Smooth muscle cell (in vitro differentiated cells): ENCODE data around the gene CLEC10A. TPM values are rescaled to one million over a fixed set of nuclear protein-coding genes. Genes with fewer than 3 reads are reported as not detected.

Source experiments
- DNase-seq: peaks from one replicate; lab custom pipeline; 2025; ENCODE audit not compliant: unreplicated experiment; lab: John Stamatoyannopoulos, UW
- H2AFZ ChIP-seq: fragments of 200-600 bp; sonication (generic); 2 replicates; pipeline ENCODE4 v1.6.0; 2016; ENCODE audit warnings: antibody characterized with exemption, low read depth, mild to moderate bottlenecking
- H3F3A ChIP-seq: fragments of 200-600 bp; sonication (generic); 2 replicates; pipeline ENCODE4 v1.6.0; 2017; ENCODE audit warnings: antibody characterized with exemption, low read depth
- H3K27ac ChIP-seq: fragments of 200-600 bp; sonication (generic); 2 replicates; pipeline ENCODE4 v1.5.1; 2016; ENCODE audit warnings: low read depth, mild to moderate bottlenecking
- H3K27me3 ChIP-seq: fragments of 200-600 bp; sonication (generic); 2 replicates; pipeline ENCODE4 v1.6.1; 2016; ENCODE audit warnings: low read depth, mild to moderate bottlenecking
- H3K36me3 ChIP-seq: fragments of 200-600 bp; sonication (generic); 2 replicates; pipeline ENCODE4 v1.5.1; 2016; ENCODE audit warnings: low read depth
- H3K4me1 ChIP-seq: fragments of 200-600 bp; sonication (generic); 2 replicates; pipeline ENCODE4 v1.5.1; 2016; ENCODE audit warnings: low read depth
- H3K4me2 ChIP-seq: fragments of 200-600 bp; sonication (generic); 2 replicates; pipeline ENCODE4 v1.6.0; 2016; ENCODE audit warnings: mild to moderate bottlenecking
- H3K4me3 ChIP-seq: fragments of 200-600 bp; sonication (generic); 2 replicates; pipeline ENCODE4 v1.5.1; 2016; ENCODE audit warnings: mild to moderate bottlenecking
- H3K79me2 ChIP-seq: fragments of 200-600 bp; sonication (generic); 2 replicates; pipeline ENCODE4 v1.6.0; 2016; ENCODE audit warnings: low read depth, mild to moderate bottlenecking
- H3K9ac ChIP-seq: fragments of 200-600 bp; sonication (generic); 2 replicates; pipeline ENCODE4 v1.6.0; 2016; ENCODE audit warnings: low read depth
- H3K9me3 ChIP-seq: fragments of 200-600 bp; sonication (generic); replicated peaks from 2 replicates; pipeline ENCODE4 v1.5.1; 2016; ENCODE audit warnings: low read depth
- H4K20me1 ChIP-seq: fragments of 200-600 bp; sonication (generic); 2 replicates; pipeline ENCODE4 v1.6.0; 2016; ENCODE audit warnings: low read depth
- WGBS: methylation state at CpG from one replicate; pipeline ENCODE4 v1.1.7; 2016; ENCODE audit warnings: low lambda C conversion rate; 5-methylcytosine and 5-hydroxymethylcytosine counted together
- polyA plus RNA-seq: library from polyadenylated mRNA; unstranded; fragments of >200 nt; fragmentation: Nextera tagmentation; extraction: Ambion mirVana; gene quantifications from 2 replicates; pipeline ENCODE4 v1.2.1, GENCODE V29; 2016
- small RNA-seq: library from RNA; depleted of rRNA; stranded (forward); fragments of <200 nt; gene quantifications from one replicate; pipeline ENCODE3, GENCODE V24; 2014
- total RNA-seq: library from RNA; depleted of rRNA; stranded (reverse); fragments of >200 nt; gene quantifications from 2 replicates; pipeline ENCODE4 v1.2.3, GENCODE V29; 2014
- TF ChIP-seq, protein P1 (sequence below): fragments of 200-600 bp; sonication (generic); IDR thresholded peaks from 2 replicates; pipeline ENCODE4 v1.5.1; 2017; ENCODE audit warnings: borderline replicate concordance, mild to moderate bottlenecking, antibody characterized with exemption; ENCODE audit not compliant: insufficient read depth, poor library complexity, severe bottlenecking

CLEC10A gene
- total and polyA plus RNA-seq, 2 experiments from 2014 or later, result not detected

GRCh38 chr17:7025245-7025644, 54.8 kb downstream of the CLEC10A start:
- H3K9me3 ChIP-seq, result no peaks in the 10 kb centered on the region
- no peak for DNase-seq
- no peak overlapping the region for H3K4me3 ChIP-seq
- no peaks in the 10 kb centered on the region for H3K36me3 ChIP-seq
- WGBS, result 100% methylated on average over 1 of the region's 1 CpG
- no peak overlapping the region for H3K27ac ChIP-seq
- TF ChIP-seq, protein P1, sequence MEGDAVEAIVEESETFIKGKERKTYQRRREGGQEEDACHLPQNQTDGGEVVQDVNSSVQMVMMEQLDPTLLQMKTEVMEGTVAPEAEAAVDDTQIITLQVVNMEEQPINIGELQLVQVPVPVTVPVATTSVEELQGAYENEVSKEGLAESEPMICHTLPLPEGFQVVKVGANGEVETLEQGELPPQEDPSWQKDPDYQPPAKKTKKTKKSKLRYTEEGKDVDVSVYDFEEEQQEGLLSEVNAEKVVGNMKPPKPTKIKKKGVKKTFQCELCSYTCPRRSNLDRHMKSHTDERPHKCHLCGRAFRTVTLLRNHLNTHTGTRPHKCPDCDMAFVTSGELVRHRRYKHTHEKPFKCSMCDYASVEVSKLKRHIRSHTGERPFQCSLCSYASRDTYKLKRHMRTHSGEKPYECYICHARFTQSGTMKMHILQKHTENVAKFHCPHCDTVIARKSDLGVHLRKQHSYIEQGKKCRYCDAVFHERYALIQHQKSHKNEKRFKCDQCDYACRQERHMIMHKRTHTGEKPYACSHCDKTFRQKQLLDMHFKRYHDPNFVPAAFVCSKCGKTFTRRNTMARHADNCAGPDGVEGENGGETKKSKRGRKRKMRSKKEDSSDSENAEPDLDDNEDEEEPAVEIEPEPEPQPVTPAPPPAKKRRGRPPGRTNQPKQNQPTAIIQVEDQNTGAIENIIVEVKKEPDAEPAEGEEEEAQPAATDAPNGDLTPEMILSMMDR, result no peak
- peaks cover 4% of the 10 kb centered on the region for H3F3A ChIP-seq
- H3K27me3 ChIP-seq, result peaks cover 15% of the 10 kb centered on the region
- no peak overlapping the region for H3K9ac ChIP-seq
- no peak overlapping the region for H3K4me2 ChIP-seq
- H4K20me1 ChIP-seq, result no peaks in the 10 kb centered on the region
- peaks cover 7% of the 10 kb centered on the region for H3K4me1 ChIP-seq
- no peak overlapping the region for H2AFZ ChIP-seq
- H3K79me2 ChIP-seq, result no peaks in the 10 kb centered on the region

Small RNAs within 50 kb of the gene (small RNA-seq; reads per million reads assigned to genes)
- not detected for gene AC120057.1

Other genes starting within 250 kb of the CLEC10A start
- gene TEKT1, start 248.5 kb downstream of the CLEC10A start, total RNA-seq, result not detected in 2 replicates
- not detected in 2 replicates for gene TEKT1, start 248.5 kb downstream of the CLEC10A start, polyA plus RNA-seq
- not detected in 2 replicates for gene ALOX12, start 84.2 kb downstream of the CLEC10A start, total RNA-seq
- gene ALOX12, start 84.2 kb downstream of the CLEC10A start, polyA plus RNA-seq, result 0.35 and 0.72 TPM in 2 replicates
- 350 and 356 TPM in 2 replicates for gene RNASEK, start 67.6 kb downstream of the CLEC10A start, total RNA-seq
- 718 and 785 TPM in 2 replicates for gene RNASEK, start 67.6 kb downstream of the CLEC10A start, polyA plus RNA-seq
- 0.45 TPM in 1 of 2 replicates, not detected in the other for gene BCL6B, start 57.2 kb downstream of the CLEC10A start, total RNA-seq
- gene BCL6B, start 57.2 kb downstream of the CLEC10A start, polyA plus RNA-seq, result not detected in 2 replicates
- 2.0 and 2.7 TPM in 2 replicates for gene SLC16A13, start 44.2 kb downstream of the CLEC10A start, total RNA-seq
- 3.5 TPM in 2 replicates for gene SLC16A13, start 44.2 kb downstream of the CLEC10A start, polyA plus RNA-seq
- gene SLC16A11, start 36.2 kb downstream of the CLEC10A start, total RNA-seq, result 0.36 TPM in 1 of 2 replicates, not detected in the other
- gene SLC16A11, start 36.2 kb downstream of the CLEC10A start, polyA plus RNA-seq, result 0.65 and 0.80 TPM in 2 replicates
- gene ASGR2, start 34.6 kb upstream of the CLEC10A start, total RNA-seq, result 0.22 TPM in 1 of 2 replicates, not detected in the other
- gene ASGR2, start 34.6 kb upstream of the CLEC10A start, polyA plus RNA-seq, result 0.15 and 0.50 TPM in 2 replicates
- 1.2 and 3.6 TPM in 2 replicates for gene ASGR1, start 99.1 kb upstream of the CLEC10A start, total RNA-seq
- 4.2 and 11.0 TPM in 2 replicates for gene ASGR1, start 99.1 kb upstream of the CLEC10A start, polyA plus RNA-seq
- 9.4 and 12.3 TPM in 2 replicates for gene DLG4, start 139.6 kb upstream of the CLEC10A start, total RNA-seq
- 2.3 and 4.2 TPM in 2 replicates for gene DLG4, start 139.6 kb upstream of the CLEC10A start, polyA plus RNA-seq
- gene ACADVL, start 139.7 kb upstream of the CLEC10A start, total RNA-seq, result 136 and 185 TPM in 2 replicates
- 331 and 541 TPM in 2 replicates for gene ACADVL, start 139.7 kb upstream of the CLEC10A start, polyA plus RNA-seq
- 26.1 and 31.8 TPM in 2 replicates for gene DVL2, start 154.3 kb upstream of the CLEC10A start, total RNA-seq
- 46.7 and 49.6 TPM in 2 replicates for gene DVL2, start 154.3 kb upstream of the CLEC10A start, polyA plus RNA-seq
- 41.6 and 48.5 TPM in 2 replicates for gene PHF23, start 159.2 kb upstream of the CLEC10A start, total RNA-seq
- gene PHF23, start 159.2 kb upstream of the CLEC10A start, polyA plus RNA-seq, result 33.8 and 46.5 TPM in 2 replicates
- 305 and 363 TPM in 2 replicates for gene GABARAP, start 162.2 kb upstream of the CLEC10A start, total RNA-seq
- 725 and 735 TPM in 2 replicates for gene GABARAP, start 162.2 kb upstream of the CLEC10A start, polyA plus RNA-seq
- 46.3 and 57.5 TPM in 2 replicates for gene CTDNEP1, start 171.5 kb upstream of the CLEC10A start, total RNA-seq
- gene CTDNEP1, start 171.5 kb upstream of the CLEC10A start, polyA plus RNA-seq, result 88.4 and 96.2 TPM in 2 replicates
- 17.3 and 18.7 TPM in 2 replicates for gene ELP5, start 172.0 kb upstream of the CLEC10A start, total RNA-seq
- 41.3 and 42.4 TPM in 2 replicates for gene ELP5, start 172.0 kb upstream of the CLEC10A start, polyA plus RNA-seq
- gene CLDN7, start 182.2 kb upstream of the CLEC10A start, total RNA-seq, result 26.7 and 33.7 TPM in 2 replicates
- 25.2 and 102 TPM in 2 replicates for gene CLDN7, start 182.2 kb upstream of the CLEC10A start, polyA plus RNA-seq
- gene SLC2A4, start 201.5 kb upstream of the CLEC10A start, total RNA-seq, result 0.18 TPM in 1 of 2 replicates, not detected in the other
- 0.11 TPM in 1 of 2 replicates, not detected in the other for gene SLC2A4, start 201.5 kb upstream of the CLEC10A start, polyA plus RNA-seq
- 0.09 and 1.3 TPM in 2 replicates for gene YBX2, start 214.4 kb upstream of the CLEC10A start, total RNA-seq
- 0.58 and 1.1 TPM in 2 replicates for gene YBX2, start 214.4 kb upstream of the CLEC10A start, polyA plus RNA-seq
- 260 and 323 TPM in 2 replicates for gene EIF5A, start 227.4 kb upstream of the CLEC10A start, total RNA-seq
- gene EIF5A, start 227.4 kb upstream of the CLEC10A start, polyA plus RNA-seq, result 797 and 860 TPM in 2 replicates
- 35.2 and 40.3 TPM in 2 replicates for gene GPS2, start 235.1 kb upstream of the CLEC10A start, total RNA-seq
- 77.0 and 95.5 TPM in 2 replicates for gene GPS2, start 235.1 kb upstream of the CLEC10A start, polyA plus RNA-seq
- gene NEURL4, start 249.1 kb upstream of the CLEC10A start, total RNA-seq, result 8.6 and 23.8 TPM in 2 replicates
- 5.1 and 9.2 TPM in 2 replicates for gene NEURL4, start 249.1 kb upstream of the CLEC10A start, polyA plus RNA-seq